ENCODE data around the gene ATP5MG. TPM values are rescaled to one million over a fixed set of nuclear protein-coding genes. Genes with fewer than 3 reads are reported as not detected.

ATP5MG gene
- total and polyA plus RNA-seq, 10 of the 15 experiments (the other 5 are each of a cell fraction or from before 2014, with no cell fraction given), result 211 to 2,276 (median 633) TPM

DNA sequence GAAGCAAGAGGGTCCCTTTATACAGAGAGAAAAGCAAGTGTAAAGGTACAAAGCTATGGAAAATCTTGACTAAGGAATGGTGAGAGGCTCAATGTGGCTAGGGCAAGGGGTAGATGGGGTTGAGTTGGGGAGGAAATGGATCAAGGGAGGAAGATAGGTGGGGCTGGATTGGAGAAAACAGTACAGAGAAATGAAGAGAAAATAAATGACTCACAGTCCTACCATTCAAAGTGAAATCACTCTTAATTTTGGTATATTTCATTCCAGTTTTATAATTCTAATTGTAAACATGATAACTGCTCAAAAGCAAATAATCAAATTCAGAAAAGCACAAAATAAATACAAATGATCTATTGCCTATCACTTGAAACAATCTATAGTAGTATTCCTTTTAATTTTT, 25.4 kb upstream of the ATP5MG start:
- no TSS peak for BruUV-seq (replicated peaks)
- ATAC-seq (no peak), DNase-seq (ENCODE audit: low read depth, low spot score) (no peak), FAIRE-seq (no peak)
- no peak overlapping the region for H3K27ac ChIP-seq (ENCODE audit: control insufficient read depth, insufficient read depth)
- no peak overlapping the region for H3K4me2 ChIP-seq (ENCODE audit: control insufficient read depth, insufficient read depth)
- SMC1A ChIA-PET (ENCODE audit: uncharacterized antibody, unreplicated experiment), result interaction anchor here (0.8 to 1.3 kb wide), 2 partner anchors 12 to 114 kb away, joined by 3 to 4 read pairs; no protein-coding TSS in a partner anchor
- H3K4me1 ChIP-seq (ENCODE audit: control insufficient read depth, insufficient read depth, low read length), result no peaks in the 10 kb centered on the region
- H3K4me3 ChIP-seq, result no peak overlapping the region
- in situ Hi-C loops (cut with MboI) (loop anchor here (25.0 kb wide), 1 partner anchor 111 kb away; no protein-coding TSS in a partner anchor), intact Hi-C loops (cut with micrococcal nuclease; ENCODE audit: unreplicated experiment) (no loop called here)
- CTCF ChIA-PET, result interaction anchor here (0.5 to 1.1 kb wide), 4 partner anchors 80 to 222 kb away, joined by 3 to 4 read pairs (median 3); no protein-coding TSS in a partner anchor
- H3K36me3 ChIP-seq (ENCODE audit: control insufficient read depth in 2 of 2, insufficient read depth in 2 of 2, low read length in 1 of 2), result peaks cover 10 to 27% of the 10 kb centered on the region in 2 experiments
- H2AFZ ChIP-seq (ENCODE audit: control insufficient read depth, low read depth, low read length), result no peak overlapping the region
- no peak overlapping the region for H3K9ac ChIP-seq (ENCODE audit: control insufficient read depth, insufficient read depth, low read length)
- H3K27me3 ChIP-seq (replicated peaks in 1 of 2; ENCODE audit: control insufficient read depth in 2 of 2, insufficient read depth in 2 of 2, low read length in 1 of 2), result no peaks in the 10 kb centered on the region
- H3K79me2 ChIP-seq (ENCODE audit: control insufficient read depth, insufficient read depth, low read length), result no peaks in the 10 kb centered on the region
- POLR2A ChIA-PET, result no interaction called here
- H3K9me3 ChIP-seq (replicated peaks; ENCODE audit: control insufficient read depth, insufficient read depth, low read length), result no peaks in the 10 kb centered on the region
- RAD21 ChIA-PET (ENCODE audit: unreplicated experiment), result interaction anchor here (1.0 kb wide), 1 partner anchor 16 kb away, joined by 3 read pairs; the partner anchor contains the start of gene UBE4A
- H4K20me1 ChIP-seq (ENCODE audit: control insufficient read depth, insufficient read depth), result no peaks in the 10 kb centered on the region
- TF ChIP-seq ETV6 (conservative IDR thresholded peaks at IDR 0.05 in 1 of 2, IDR thresholded peaks at IDR 0.05 in 1 of 2; ENCODE audit: borderline replicate concordance in 1 of 2, low read depth in 1 of 2), result no peak
- no peak for TF ChIP-seq BHLHE40 (IDR thresholded peaks at IDR 0.05; ENCODE audit: borderline replicate concordance in 1 of 2, low read depth in 2 of 2, low read length in 1 of 2)
- no peak for TF ChIP-seq CHD2 (IDR thresholded peaks at IDR 0.05; ENCODE audit: borderline replicate concordance, low read depth, low read length)
- no peak for TF ChIP-seq IRF4 (IDR thresholded peaks at IDR 0.05; ENCODE audit: low read depth, low read length)
- TF ChIP-seq JUND (IDR thresholded peaks at IDR 0.05; ENCODE audit: low read depth, low read length), result no peak
- TF ChIP-seq ESRRA (IDR thresholded peaks at IDR 0.05; ENCODE audit: low read length), result no peak
- TF ChIP-seq SIX5 (IDR thresholded peaks at IDR 0.05; ENCODE audit: low read depth, low read length, severe bottlenecking), result no peak
- TF ChIP-seq CREM (IDR thresholded peaks at IDR 0.05; ENCODE audit: low read depth), result no peak
- TF ChIP-seq STAT3 (IDR thresholded peaks at IDR 0.05; ENCODE audit: low read depth, low read length), result no peak
- TF ChIP-seq, protein P1, sequence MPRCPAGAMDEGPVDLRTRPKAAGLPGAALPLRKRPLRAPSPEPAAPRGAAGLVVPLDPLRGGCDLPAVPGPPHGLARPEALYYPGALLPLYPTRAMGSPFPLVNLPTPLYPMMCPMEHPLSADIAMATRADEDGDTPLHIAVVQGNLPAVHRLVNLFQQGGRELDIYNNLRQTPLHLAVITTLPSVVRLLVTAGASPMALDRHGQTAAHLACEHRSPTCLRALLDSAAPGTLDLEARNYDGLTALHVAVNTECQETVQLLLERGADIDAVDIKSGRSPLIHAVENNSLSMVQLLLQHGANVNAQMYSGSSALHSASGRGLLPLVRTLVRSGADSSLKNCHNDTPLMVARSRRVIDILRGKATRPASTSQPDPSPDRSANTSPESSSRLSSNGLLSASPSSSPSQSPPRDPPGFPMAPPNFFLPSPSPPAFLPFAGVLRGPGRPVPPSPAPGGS (IDR thresholded peaks at IDR 0.05; ENCODE audit: borderline replicate concordance, insufficient read depth, low read depth, low read length, poor library complexity, severe bottlenecking), result no peak
- TF ChIP-seq, protein P2, sequence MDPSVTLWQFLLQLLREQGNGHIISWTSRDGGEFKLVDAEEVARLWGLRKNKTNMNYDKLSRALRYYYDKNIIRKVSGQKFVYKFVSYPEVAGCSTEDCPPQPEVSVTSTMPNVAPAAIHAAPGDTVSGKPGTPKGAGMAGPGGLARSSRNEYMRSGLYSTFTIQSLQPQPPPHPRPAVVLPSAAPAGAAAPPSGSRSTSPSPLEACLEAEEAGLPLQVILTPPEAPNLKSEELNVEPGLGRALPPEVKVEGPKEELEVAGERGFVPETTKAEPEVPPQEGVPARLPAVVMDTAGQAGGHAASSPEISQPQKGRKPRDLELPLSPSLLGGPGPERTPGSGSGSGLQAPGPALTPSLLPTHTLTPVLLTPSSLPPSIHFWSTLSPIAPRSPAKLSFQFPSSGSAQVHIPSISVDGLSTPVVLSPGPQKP (IDR thresholded peaks at IDR 0.05; ENCODE audit: low read depth, low read length), result no peak
- no peak for TF ChIP-seq MTA3 (IDR thresholded peaks at IDR 0.05; ENCODE audit: borderline replicate concordance, low read length)
- TF ChIP-seq, protein P3, sequence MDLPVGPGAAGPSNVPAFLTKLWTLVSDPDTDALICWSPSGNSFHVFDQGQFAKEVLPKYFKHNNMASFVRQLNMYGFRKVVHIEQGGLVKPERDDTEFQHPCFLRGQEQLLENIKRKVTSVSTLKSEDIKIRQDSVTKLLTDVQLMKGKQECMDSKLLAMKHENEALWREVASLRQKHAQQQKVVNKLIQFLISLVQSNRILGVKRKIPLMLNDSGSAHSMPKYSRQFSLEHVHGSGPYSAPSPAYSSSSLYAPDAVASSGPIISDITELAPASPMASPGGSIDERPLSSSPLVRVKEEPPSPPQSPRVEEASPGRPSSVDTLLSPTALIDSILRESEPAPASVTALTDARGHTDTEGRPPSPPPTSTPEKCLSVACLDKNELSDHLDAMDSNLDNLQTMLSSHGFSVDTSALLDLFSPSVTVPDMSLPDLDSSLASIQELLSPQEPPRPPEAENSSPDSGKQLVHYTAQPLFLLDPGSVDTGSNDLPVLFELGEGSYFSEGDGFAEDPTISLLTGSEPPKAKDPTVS (IDR thresholded peaks at IDR 0.05; ENCODE audit: low read depth, low read length), result no peak
- no peak for TF ChIP-seq ZNF274 (IDR thresholded peaks at IDR 0.05; ENCODE audit: insufficient read depth, insufficient read length)
- no peak for TF ChIP-seq E2F4 (IDR thresholded peaks at IDR 0.05; ENCODE audit: low read depth, low read length)
- TF ChIP-seq ZNF384 (IDR thresholded peaks at IDR 0.05; ENCODE audit: borderline replicate concordance, low read depth, low read length), result no peak

All from GM12878 (cell line).